ENCODE results near the gene LRRC42.

Gene LRRC42

GRCh38 chr1:53942127-53942957 is 3.8 kb upstream of the LRRC42 start:
- no peak for DNase-seq

- DNase-seq, result no peak
These were observed 3.1 kb upstream of the LRRC42 start for GRCh38 chr1:53943090-53943489.

- no peak for DNase-seq
These were observed 2.6 kb upstream of the LRRC42 start for GRCh38 chr1:53943490-53944043.

- DNase-seq, result peak; percentile 24
These were observed 1.5 kb upstream of the LRRC42 start for GRCh38 chr1:53944469-53945182.

- DNase-seq, result no peak
These were observed 1.0 kb upstream of the LRRC42 start for GRCh38 chr1:53945183-53945432.

- DNase-seq, result peak; percentile 97
These were observed 508 bp upstream of the LRRC42 start, which contains the start of gene IFT25 for GRCh38 chr1:53945433-53946251. Gene IFT25 (minus strand): TSS chr1:53945699. CDS start chr1:53940082, 5,617 bp downstream.

- DNase-seq, result no peak
These were observed 1.2 kb downstream of the LRRC42 start for GRCh38 chr1:53947172-53947907.

- DNase-seq, result no peak
These were observed 2.1 kb downstream of the LRRC42 start for GRCh38 chr1:53948291-53948690.

GRCh38 chr1:53949023-53949990 is 3.2 kb downstream of the LRRC42 start:
- peak; percentile 47 for DNase-seq

GRCh38 chr1:53951697-53952096 is 5.5 kb downstream of the LRRC42 start:
- no peak for DNase-seq

- no peak for DNase-seq
These were observed 8.0 kb downstream of the LRRC42 start for GRCh38 chr1:53954128-53954527.

- DNase-seq, result peak; percentile 93
These were observed 10.4 kb downstream of the LRRC42 start for GRCh38 chr1:53956308-53957168.

GRCh38 chr1:53957194-53957818 is 11.2 kb downstream of the LRRC42 start:
- peak; percentile 39 for DNase-seq

GRCh38 chr1:53959664-53960250 is 13.6 kb downstream of the LRRC42 start:
- DNase-seq, result peak; percentile 16

GRCh38 chr1:53962395-53962794 is 16.2 kb downstream of the LRRC42 start:
- no peak for DNase-seq

- DNase-seq, result no peak
These were observed 17.3 kb downstream of the LRRC42 start for GRCh38 chr1:53963460-53963859.

GRCh38 chr1:53964109-53964508 is 18.0 kb downstream of the LRRC42 start:
- DNase-seq, result no peak

GRCh38 chr1:53966794-53967193 is 20.6 kb downstream of the LRRC42 start:
- DNase-seq, result no peak

- DNase-seq, result peak; percentile 19
These were observed 21.4 kb downstream of the LRRC42 start for GRCh38 chr1:53967409-53968124.

Measured in NCI-H146 (cell line).